Measurements from ENCODE around the gene ZNF175.

Gene ZNF175

GRCh38 chr19:51570962-51571575, at the start of gene ZNF175:
Gene ZNF175 (plus strand): TSS chr19:51571283. CDS start chr19:51573330, 2,047 bp downstream.
- peak within 1 kb of the TSS; percentile 72 for H3K4me3 ChIP-seq (ENCODE audit: low read depth, low read length)
- DNase-seq (ENCODE audit: low read depth) = peak; percentile 84

GRCh38 chr19:51521357-51521756, 49.7 kb upstream of the ZNF175 start:
- no peak overlapping the region for H3K4me3 ChIP-seq (ENCODE audit: low read depth, low read length)
- DNase-seq (ENCODE audit: low read depth) = no peak

DNA sequence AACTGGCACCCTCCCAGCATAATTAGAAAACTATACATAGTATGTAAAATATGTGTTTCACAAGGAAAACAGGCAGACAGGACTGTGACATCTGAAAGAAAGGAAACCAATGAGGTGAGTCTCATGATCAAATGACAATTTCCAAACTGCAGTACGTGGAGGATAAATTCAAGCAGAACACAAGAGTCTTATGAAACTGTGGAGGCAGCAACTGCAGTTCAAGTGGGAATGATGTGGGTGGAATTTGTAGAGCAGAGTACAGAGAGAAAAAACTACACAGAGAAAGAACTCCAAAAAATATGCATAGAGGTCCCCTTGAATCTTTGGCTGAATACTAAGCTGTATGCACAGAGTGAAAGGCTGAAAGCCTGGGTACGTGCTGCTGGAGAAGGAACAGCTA, 49.3 kb upstream of the ZNF175 start:
- no peak for DNase-seq (ENCODE audit: low read depth)
- H3K4me3 ChIP-seq (ENCODE audit: low read depth, low read length) = no peak overlapping the region

- H3K4me3 ChIP-seq (ENCODE audit: low read depth, low read length) = no peak overlapping the region
- no peak for DNase-seq (ENCODE audit: low read depth)
These were observed 46.3 kb upstream of the ZNF175 start for GRCh38 chr19:51524666-51525264.

DNA sequence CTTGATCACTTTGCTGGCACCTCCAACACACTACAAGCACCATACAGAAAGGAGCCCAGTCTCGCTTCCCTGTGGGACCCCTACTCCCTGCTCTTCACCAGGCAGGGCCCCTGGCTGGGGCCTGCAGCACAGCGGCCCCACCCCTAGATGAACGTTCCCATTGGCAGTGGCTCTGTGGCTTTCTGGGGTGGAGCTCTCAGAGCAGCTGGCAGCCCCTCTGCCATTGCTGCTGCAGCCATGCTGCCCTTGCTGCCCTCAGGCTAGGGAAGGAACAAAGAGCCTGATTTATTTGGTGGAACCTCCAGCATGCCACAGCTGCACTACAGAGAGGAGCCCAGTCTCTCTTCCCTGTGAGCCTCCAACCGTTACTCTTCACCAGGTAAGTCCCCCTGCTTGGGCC, 45.4 kb upstream of the ZNF175 start:
- no peak for DNase-seq (ENCODE audit: low read depth)

DNA sequence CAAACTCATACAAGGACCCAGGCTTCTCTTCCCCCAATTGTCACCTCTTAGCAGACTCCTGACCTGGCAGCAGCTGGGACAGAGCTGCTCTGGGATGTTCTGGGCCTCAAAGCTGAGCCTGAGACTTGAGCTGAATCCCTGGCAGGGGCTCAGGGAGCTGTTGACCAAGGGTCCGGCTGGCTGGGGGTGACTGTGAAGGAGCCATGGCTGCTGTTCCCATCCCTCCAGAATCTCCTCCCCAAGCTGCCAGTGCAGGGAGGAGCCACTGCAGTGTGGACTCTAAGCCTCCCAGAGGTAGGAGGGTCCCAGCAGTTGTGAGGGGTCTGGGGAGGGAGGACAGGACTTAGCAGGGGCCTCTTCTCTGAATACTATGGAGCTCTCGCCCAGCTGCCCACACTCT, 41.8 kb upstream of the ZNF175 start:
- no peak overlapping the region for H3K4me3 ChIP-seq (ENCODE audit: low read depth, low read length)
- no peak for DNase-seq (ENCODE audit: low read depth)

More for the DNA sequence above, 45.4 kb upstream of the ZNF175 start:
- no peak overlapping the region for H3K4me3 ChIP-seq (ENCODE audit: low read depth, low read length)

GRCh38 chr19:51530616-51531015, 40.5 kb upstream of the ZNF175 start:
- no peak overlapping the region for H3K4me3 ChIP-seq (ENCODE audit: low read depth, low read length)
- no peak for DNase-seq (ENCODE audit: low read depth)

- no peak for DNase-seq (ENCODE audit: low read depth)
- H3K4me3 ChIP-seq (ENCODE audit: low read depth, low read length) = no peak within 1 kb of the TSS
These were observed 39.5 kb upstream of the ZNF175 start, which contains the start of gene SIGLEC6 for GRCh38 chr19:51531349-51532315. Gene SIGLEC6 (minus strand): TSS chr19:51531670. CDS start chr19:51531648, 22 bp downstream.

DNA sequence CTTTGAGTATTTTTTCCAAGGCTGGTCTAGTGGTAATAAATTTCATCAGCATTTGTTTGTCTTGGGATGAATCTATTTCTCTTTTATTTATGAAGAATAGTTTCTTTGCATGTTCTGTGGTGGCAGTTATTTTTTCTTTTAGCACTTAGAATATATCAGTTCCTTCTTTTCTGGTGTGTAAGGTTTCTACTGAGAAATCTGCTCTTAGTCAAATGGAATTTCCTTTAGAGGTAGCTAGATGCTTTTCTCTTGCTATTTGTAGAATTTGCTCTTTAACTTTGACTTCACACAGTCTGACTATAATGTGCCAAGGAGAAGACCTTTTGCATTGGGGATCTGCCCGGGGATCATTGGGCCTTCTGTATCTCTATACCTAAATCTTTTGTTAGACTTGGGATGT, 35.5 kb upstream of the ZNF175 start:
- no peak for DNase-seq (ENCODE audit: low read depth)
- no peak overlapping the region for H3K4me3 ChIP-seq (ENCODE audit: low read depth, low read length)

DNA sequence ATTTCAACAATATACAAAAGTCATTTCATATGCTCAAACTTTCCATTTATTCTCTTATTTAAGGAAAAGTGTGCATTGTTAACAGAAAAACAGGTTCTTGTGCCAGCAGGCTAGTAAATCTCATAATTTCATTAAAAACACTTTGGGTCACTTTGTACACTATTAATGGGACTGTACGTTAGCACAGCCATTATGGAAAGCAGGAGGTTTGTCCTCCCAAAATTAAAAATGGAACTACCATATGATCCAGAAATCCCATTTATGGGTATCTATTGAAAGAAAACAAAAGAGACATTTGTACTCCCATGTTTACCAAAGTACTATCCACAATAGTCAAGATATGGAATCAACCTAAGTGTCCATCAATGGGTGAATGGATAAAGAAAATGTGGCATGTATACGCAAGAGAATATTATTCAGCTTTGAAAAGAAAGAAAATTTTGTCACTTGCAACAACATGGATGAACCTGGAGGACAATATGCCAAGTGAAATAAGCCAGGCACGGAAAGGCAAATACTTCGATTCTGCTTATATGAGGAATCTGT, 31.2 kb upstream of the ZNF175 start:
- no peak for DNase-seq (ENCODE audit: low read depth)
- no peak overlapping the region for H3K4me3 ChIP-seq (ENCODE audit: low read depth, low read length)

- H3K4me3 ChIP-seq (ENCODE audit: low read depth, low read length) = no peak overlapping the region
- no peak for DNase-seq (ENCODE audit: low read depth)
These were observed 29.4 kb upstream of the ZNF175 start for GRCh38 chr19:51541458-51542357.

GRCh38 chr19:51542699-51543098, 28.4 kb upstream of the ZNF175 start:
- H3K4me3 ChIP-seq (ENCODE audit: low read depth, low read length) = no peak overlapping the region
- no peak for DNase-seq (ENCODE audit: low read depth)

- no peak overlapping the region for H3K4me3 ChIP-seq (ENCODE audit: low read depth, low read length)
- no peak for DNase-seq (ENCODE audit: low read depth)
These were observed 27.0 kb upstream of the ZNF175 start for GRCh38 chr19:51544038-51544437.

- H3K4me3 ChIP-seq (ENCODE audit: low read depth, low read length) = no peak overlapping the region
- no peak for DNase-seq (ENCODE audit: low read depth)
These were observed 24.9 kb upstream of the ZNF175 start for GRCh38 chr19:51546107-51546649.

- DNase-seq (ENCODE audit: low read depth) = no peak
- H3K4me3 ChIP-seq (ENCODE audit: low read depth, low read length) = no peak overlapping the region
These were observed 24.3 kb upstream of the ZNF175 start for GRCh38 chr19:51546650-51547396.

GRCh38 chr19:51547397-51548212, 23.5 kb upstream of the ZNF175 start:
- DNase-seq (ENCODE audit: low read depth) = no peak
- H3K4me3 ChIP-seq (ENCODE audit: low read depth, low read length) = no peak overlapping the region

GRCh38 chr19:51548213-51548651, 22.9 kb upstream of the ZNF175 start:
- DNase-seq (ENCODE audit: low read depth) = no peak
- no peak overlapping the region for H3K4me3 ChIP-seq (ENCODE audit: low read depth, low read length)
